ENCODE data around the gene C11orf24. TPM values are rescaled to one million over a fixed set of nuclear protein-coding genes. Genes with fewer than 3 reads are reported as not detected.

The C11orf24 gene
- total RNA-seq, 1 donor from 2014 or later = 26.7 TPM

GRCh38 chr11:68282141-68282860 is 10.5 kb upstream of the C11orf24 start:
- H3K36me3 ChIP-seq = no peaks in the 10 kb centered on the region
- H3K27me3 ChIP-seq = no peaks in the 10 kb centered on the region
- no peaks in the 10 kb centered on the region for H3K4me1 ChIP-seq
- intact Hi-C loops (cut with DNase I) = no loop called here
- DNase-seq = no peak
- H3K4me3 ChIP-seq = no peak overlapping the region
- no peaks in the 10 kb centered on the region for H3K9me3 ChIP-seq
- H3K27ac ChIP-seq = no peak overlapping the region
- ATAC-seq = peak; percentile 67
- no peak for TF ChIP-seq CTCF (IDR thresholded peaks at IDR 0.05)

GRCh38 chr11:68279676-68280075 is 7.9 kb upstream of the C11orf24 start:
- Histone ChIP-seq H3K27ac (no peak overlapping the region), H3K36me3 (no peaks in the 10 kb centered on the region), H3K27me3 (no peaks in the 10 kb centered on the region), H3K9me3 (no peaks in the 10 kb centered on the region), H3K4me3 (no peak overlapping the region), H3K4me1 (no peaks in the 10 kb centered on the region)
- intact Hi-C loops (cut with DNase I) = no loop called here
- ATAC-seq (no peak), DNase-seq (no peak)
- TF ChIP-seq CTCF (IDR thresholded peaks at IDR 0.05) = no peak

DNA sequence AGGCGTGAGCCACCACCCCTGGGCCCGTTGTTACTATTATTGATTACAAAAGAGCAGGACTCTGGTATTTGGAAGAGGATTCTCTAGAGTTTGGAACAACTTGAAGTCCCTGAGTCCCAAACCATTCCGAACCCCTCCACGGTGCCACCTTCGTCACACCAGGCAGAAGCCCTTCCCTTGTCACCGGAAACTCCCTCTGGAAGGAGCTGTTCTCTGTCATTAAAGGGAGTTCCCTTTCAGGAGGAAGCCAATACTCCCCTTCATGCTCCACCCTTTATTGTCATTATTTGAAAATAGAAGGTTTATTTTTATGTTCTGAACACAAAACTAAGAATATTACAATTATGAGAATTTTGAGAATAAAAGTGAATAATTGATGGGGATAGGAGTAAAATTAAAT is 5.1 kb upstream of the C11orf24 start:
- Histone ChIP-seq H3K9me3 (no peaks in the 10 kb centered on the region), H3K4me1 (peaks cover 7% of the 10 kb centered on the region), H3K36me3 (no peaks in the 10 kb centered on the region), H3K4me3 (no peak overlapping the region), H3K27ac (no peak overlapping the region), H3K27me3 (no peaks in the 10 kb centered on the region)
- no peak for ATAC-seq
- intact Hi-C loops (cut with DNase I) = no loop called here
- no peak for TF ChIP-seq CTCF (IDR thresholded peaks at IDR 0.05)
- no peak for DNase-seq

- TF ChIP-seq CTCF (IDR thresholded peaks at IDR 0.05) = no peak
- Histone ChIP-seq H3K9me3 (no peaks in the 10 kb centered on the region), H3K4me3 (no peak overlapping the region), H3K36me3 (no peaks in the 10 kb centered on the region), H3K4me1 (peaks cover 11% of the 10 kb centered on the region), H3K27ac (no peak overlapping the region), H3K27me3 (no peaks in the 10 kb centered on the region)
- intact Hi-C loops (cut with DNase I) = no loop called here
- ATAC-seq = no peak
- no peak for DNase-seq
Measured at GRCh38 chr11:68275721-68276507, 4.1 kb upstream of the C11orf24 start.

GRCh38 chr11:68274306-68274705 is 2.5 kb upstream of the C11orf24 start:
- no peaks in the 10 kb centered on the region for H3K9me3 ChIP-seq
- ATAC-seq = no peak
- no peak overlapping the region for H3K4me3 ChIP-seq
- peaks cover 25% of the 10 kb centered on the region for H3K4me1 ChIP-seq
- no peak overlapping the region for H3K27ac ChIP-seq
- intact Hi-C loops (cut with DNase I) = no loop called here
- no peak for TF ChIP-seq CTCF (IDR thresholded peaks at IDR 0.05)
- DNase-seq = no peak
- H3K36me3 ChIP-seq = no peaks in the 10 kb centered on the region
- H3K27me3 ChIP-seq = no peaks in the 10 kb centered on the region
